ENCODE data around the gene MAD2L2. TPM values are rescaled to one million over a fixed set of nuclear protein-coding genes. Genes with fewer than 3 reads are reported as not detected.

The MAD2L2 gene
- total RNA-seq, 1 experiment from 2014 or later, result 93.8 TPM

DNA sequence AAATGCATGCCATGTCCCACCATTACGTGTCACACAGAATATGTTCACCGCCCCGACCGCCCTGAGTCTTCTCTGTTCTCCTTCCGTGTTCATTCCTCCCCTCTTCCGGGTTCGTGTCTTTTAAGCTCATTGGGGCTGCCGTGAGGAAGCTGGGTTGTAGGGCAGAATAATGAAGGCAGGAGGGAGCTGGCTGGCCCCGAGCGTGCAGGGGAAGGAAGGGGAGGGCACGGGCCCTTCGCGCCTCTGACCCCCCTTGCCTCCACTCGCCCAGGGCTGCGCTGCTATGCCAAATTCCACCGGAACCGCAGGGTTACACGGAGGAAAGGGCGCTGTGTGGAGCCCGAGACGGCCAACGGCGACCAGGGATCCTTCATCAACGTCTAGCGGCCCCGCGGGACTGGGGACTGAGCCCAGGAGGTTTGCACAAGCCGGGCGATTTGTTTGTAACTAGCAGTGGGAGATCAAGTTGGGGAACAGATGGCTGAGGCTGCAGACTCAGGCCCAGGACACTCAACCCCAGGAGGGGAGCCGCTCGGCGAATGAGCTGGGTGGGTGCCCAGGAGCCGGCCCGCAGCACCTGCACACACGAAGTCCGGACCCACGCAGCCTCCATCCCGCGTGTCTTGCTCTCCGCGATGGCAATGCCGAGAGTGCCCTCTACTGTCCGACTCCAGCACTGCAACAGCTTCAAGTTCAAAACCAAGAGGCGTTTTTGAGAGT lies 38.5 kb upstream of the MAD2L2 start (continued):
- TF ChIP-seq TCF7L2 (IDR thresholded peaks at IDR 0.05; ENCODE audit: borderline replicate concordance, extremely low read depth, insufficient read depth, insufficient read length), result no peak

DNA sequence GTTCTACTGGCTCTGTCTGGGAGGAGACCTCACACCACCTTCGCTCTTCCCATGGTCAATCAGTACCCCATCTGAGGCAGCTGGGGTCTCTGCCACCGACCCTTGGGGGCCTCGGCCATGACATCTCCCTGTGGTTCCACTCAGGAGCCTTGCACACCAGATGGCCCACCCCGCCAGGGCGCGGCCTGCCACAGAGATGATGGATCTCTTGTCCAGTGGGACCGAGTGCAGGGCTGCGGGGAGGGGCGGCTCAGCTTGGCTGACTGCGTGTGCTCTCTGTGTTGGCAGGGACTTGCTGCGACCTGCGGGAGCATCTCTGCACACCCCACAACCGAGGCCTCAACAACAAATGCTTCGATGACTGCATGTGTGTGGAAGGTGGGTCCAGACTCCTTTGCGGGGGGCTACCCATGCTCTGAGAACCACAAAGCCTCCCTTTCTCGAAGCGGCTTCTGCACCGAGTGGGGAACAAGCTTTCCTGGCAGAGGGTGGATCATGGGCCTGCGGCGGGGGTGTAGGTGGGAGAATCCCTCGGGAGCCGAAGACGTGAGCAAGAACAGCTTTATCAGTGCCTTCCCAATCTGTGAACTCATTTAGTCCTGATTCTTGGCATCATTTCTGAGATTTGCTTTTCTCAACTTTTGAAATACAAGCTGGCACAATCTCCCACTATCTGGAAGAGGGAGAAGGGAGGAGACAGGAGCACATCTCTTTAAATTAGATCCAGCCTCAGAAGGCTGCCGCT lies 34.1 kb upstream of the MAD2L2 start:
- ChIA-PET CTCF (interaction anchor here (0.6 kb wide), 1 partner anchor 677 kb away, joined by 3 read pairs; no protein-coding TSS in a partner anchor), POLR2A (no interaction called here), RAD21 (ENCODE audit: low non-redundant PET in 1 of 2, low total read pairs in 2 of 2, uncharacterized antibody in 2 of 2, unreplicated experiment in 2 of 2) (no interaction called here)
- Histone ChIP-seq H2AFZ (ENCODE audit: low read depth, low read length, poor library complexity, severe bottlenecking) (no peak overlapping the region), H3K36me3 (ENCODE audit: control insufficient read depth in 1 of 2, insufficient read depth in 2 of 2, low read length in 2 of 2) (no peaks in the 10 kb centered on the region), H3K9ac (ENCODE audit: low read length) (no peak overlapping the region), H3K79me2 (ENCODE audit: insufficient read depth, low read length) (no peaks in the 10 kb centered on the region), H3K4me1 (ENCODE audit: control insufficient read depth in 1 of 2, insufficient read depth in 2 of 2, low read length in 2 of 2) (peaks cover 0 to 12% of the 10 kb centered on the region in 2 experiments; a peak in 2 of 4 replicates), H3K4me2 (ENCODE audit: low read length) (no peak overlapping the region), H3K27me3 (ENCODE audit: insufficient read depth, low read length) (no peaks in the 10 kb centered on the region), H4K20me1 (ENCODE audit: insufficient read depth) (no peaks in the 10 kb centered on the region), H3K4me3 (replicated peaks in 1 of 2; ENCODE audit: low read depth in 1 of 2, low read length in 2 of 2) (no peak overlapping the region), H3K9me2 (ENCODE audit: insufficient read depth) (no peaks in the 10 kb centered on the region), H3K9me3 (ENCODE audit: control insufficient read depth in 1 of 2, insufficient read depth in 1 of 2, low read depth in 1 of 2, low read length in 2 of 2) (no peaks in the 10 kb centered on the region), H3K27ac (ENCODE audit: low read depth, low read length) (no peak overlapping the region)
- DNase-seq (ENCODE audit: low read depth, low spot score), result no peak
- no peak for ATAC-seq
- intact Hi-C loops (cut with micrococcal nuclease), result loop anchor here (5.0 kb wide), 1 partner anchor 678 kb away; no protein-coding TSS in a partner anchor
- BruUV-seq (replicated peaks), result no TSS peak
- TF ChIP-seq CTCF (IDR thresholded peaks at IDR 0.05 in 2 of 3, conservative IDR thresholded peaks at IDR 0.05 in 1 of 3; ENCODE audit: borderline replicate concordance in 1 of 3, insufficient read depth in 1 of 3, low read depth in 2 of 3, low read length in 2 of 3) (no peak), POLR2AphosphoS5 (IDR thresholded peaks at IDR 0.05; ENCODE audit: low read depth, low read length) (no peak), EZH2 (IDR thresholded peaks at IDR 0.05) (no peak), REST (IDR thresholded peaks at IDR 0.05; ENCODE audit: low read depth) (no peak), SRF (IDR thresholded peaks at IDR 0.05; ENCODE audit: low read depth) (no peak), TCF7L2 (IDR thresholded peaks at IDR 0.05; ENCODE audit: borderline replicate concordance, extremely low read depth, insufficient read depth, insufficient read length) (no peak), RAD21 (IDR thresholded peaks at IDR 0.05; ENCODE audit: low read depth) (no peak), POLR2A (IDR thresholded peaks at IDR 0.05; ENCODE audit: borderline replicate concordance, extremely low read depth, insufficient read depth, insufficient read length) (no peak), EZH2phosphoT487 (IDR thresholded peaks at IDR 0.05; ENCODE audit: borderline replicate concordance) (no peak), SP1 (IDR thresholded peaks at IDR 0.05; ENCODE audit: low read depth) (no peak), CBX3 (IDR thresholded peaks at IDR 0.05; ENCODE audit: low read depth) (no peak), ELF1 (IDR thresholded peaks at IDR 0.05; ENCODE audit: borderline replicate concordance, low read depth) (no peak)
- TF ChIP-seq, protein P1, sequence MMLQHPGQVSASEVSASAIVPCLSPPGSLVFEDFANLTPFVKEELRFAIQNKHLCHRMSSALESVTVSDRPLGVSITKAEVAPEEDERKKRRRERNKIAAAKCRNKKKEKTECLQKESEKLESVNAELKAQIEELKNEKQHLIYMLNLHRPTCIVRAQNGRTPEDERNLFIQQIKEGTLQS (IDR thresholded peaks at IDR 0.05), result no peak
- TF ChIP-seq, protein P2, sequence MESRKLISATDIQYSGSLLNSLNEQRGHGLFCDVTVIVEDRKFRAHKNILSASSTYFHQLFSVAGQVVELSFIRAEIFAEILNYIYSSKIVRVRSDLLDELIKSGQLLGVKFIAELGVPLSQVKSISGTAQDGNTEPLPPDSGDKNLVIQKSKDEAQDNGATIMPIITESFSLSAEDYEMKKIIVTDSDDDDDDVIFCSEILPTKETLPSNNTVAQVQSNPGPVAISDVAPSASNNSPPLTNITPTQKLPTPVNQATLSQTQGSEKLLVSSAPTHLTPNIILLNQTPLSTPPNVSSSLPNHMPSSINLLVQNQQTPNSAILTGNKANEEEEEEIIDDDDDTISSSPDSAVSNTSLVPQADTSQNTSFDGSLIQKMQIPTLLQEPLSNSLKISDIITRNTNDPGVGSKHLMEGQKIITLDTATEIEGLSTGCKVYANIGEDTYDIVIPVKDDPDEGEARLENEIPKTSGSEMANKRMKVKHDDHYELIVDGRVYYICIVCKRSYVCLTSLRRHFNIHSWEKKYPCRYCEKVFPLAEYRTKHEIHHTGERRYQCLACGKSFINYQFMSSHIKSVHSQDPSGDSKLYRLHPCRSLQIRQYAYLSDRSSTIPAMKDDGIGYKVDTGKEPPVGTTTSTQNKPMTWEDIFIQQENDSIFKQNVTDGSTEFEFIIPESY (IDR thresholded peaks at IDR 0.05; ENCODE audit: extremely low read depth, insufficient replicate concordance, low read length), result no peak

All from HCT116 (cell line).